ENCODE data around the gene EDIL3.

DNA sequence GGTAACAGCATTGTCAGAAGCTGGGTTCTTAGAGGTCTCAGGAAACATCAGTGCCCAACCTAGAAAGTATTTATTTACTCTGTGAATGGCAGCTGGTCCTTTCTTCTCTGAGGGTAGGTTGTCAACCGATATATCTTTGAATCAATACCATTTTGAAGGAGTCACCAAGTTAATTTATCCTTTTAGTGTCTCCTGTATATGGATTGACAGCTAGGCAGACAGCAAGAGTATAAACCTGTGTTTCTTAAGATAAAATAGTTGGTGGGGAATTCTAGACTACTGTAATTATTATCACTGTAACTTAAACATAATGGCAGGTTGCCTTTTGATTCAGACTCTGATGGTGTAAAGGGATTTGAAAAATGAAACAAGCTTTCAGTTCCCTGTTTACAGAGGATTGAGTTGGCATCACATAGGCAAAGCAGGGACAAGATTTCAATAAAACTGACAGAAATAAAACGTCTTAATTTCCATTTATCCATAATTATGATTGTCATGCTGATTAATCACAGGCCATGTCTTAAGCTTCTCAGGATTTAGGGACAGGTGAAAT is 473.2 kb downstream of the EDIL3 start:
- TF ChIP-seq POLR2A (IDR thresholded peaks at IDR 0.05) = no peak
- TF ChIP-seq, protein P1, sequence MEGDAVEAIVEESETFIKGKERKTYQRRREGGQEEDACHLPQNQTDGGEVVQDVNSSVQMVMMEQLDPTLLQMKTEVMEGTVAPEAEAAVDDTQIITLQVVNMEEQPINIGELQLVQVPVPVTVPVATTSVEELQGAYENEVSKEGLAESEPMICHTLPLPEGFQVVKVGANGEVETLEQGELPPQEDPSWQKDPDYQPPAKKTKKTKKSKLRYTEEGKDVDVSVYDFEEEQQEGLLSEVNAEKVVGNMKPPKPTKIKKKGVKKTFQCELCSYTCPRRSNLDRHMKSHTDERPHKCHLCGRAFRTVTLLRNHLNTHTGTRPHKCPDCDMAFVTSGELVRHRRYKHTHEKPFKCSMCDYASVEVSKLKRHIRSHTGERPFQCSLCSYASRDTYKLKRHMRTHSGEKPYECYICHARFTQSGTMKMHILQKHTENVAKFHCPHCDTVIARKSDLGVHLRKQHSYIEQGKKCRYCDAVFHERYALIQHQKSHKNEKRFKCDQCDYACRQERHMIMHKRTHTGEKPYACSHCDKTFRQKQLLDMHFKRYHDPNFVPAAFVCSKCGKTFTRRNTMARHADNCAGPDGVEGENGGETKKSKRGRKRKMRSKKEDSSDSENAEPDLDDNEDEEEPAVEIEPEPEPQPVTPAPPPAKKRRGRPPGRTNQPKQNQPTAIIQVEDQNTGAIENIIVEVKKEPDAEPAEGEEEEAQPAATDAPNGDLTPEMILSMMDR (IDR thresholded peaks at IDR 0.05) = no peak

All from lower leg skin (tissue), 3 donors.